PC-3 (cell line): ENCODE data around the gene SUZ12. TPM values are rescaled to one million over a fixed set of nuclear protein-coding genes. Genes with fewer than 3 reads are reported as not detected.
"Not testable (repeated sequence)": the region's sequence is repeated elsewhere in the genome, so short reads cannot be mapped to it uniquely, and the experiment has no call there.

ENCODE experiments used
- ATAC-seq: fragments of 200-7000 bp; cut with Tn5 transposase; 2 replicates; pipeline ENCODE4 v1.9.1; 2020; ENCODE audit warnings: mild to moderate bottlenecking, moderate library complexity
- BruUV-seq: library from RNA; stranded (reverse); fragments of 400-500 nt; replicated peaks from 2 replicates; lab custom pipeline; 2021; lab: Mats Ljungman, UMichigan
- CTCF ChIA-PET: fragments of 300-600 bp; sonication (Branson Sonifier 250); formaldehyde crosslinking; loops from one replicate; lab custom pipeline; 2022; ENCODE audit warnings: antibody characterized with exemption; lab: Charles Lee
- POLR2A ChIA-PET: fragments of 300-600 bp; sonication (Branson Sonifier 250); formaldehyde crosslinking; loops from one replicate; lab custom pipeline; 2022; ENCODE audit warnings: antibody characterized with exemption; ENCODE audit not compliant: unreplicated experiment; lab: Charles Lee
- DNase-seq: peaks from one replicate; pipeline ENCODE4 v3.0.0-alpha.2; 2015
- H2AFZ ChIP-seq: fragments of 300-600 bp; sonication (generic); 2 replicates; pipeline ENCODE4 v1.6.0; 2016; ENCODE audit warnings: antibody characterized with exemption, low read length
- H3F3A ChIP-seq: fragments of 300-600 bp; sonication (generic); one replicate; pipeline ENCODE4 v1.6.0; 2017; ENCODE audit warnings: antibody characterized with exemption, low read length, control low read depth, mild to moderate bottlenecking; ENCODE audit not compliant: unreplicated experiment
- H3K27ac ChIP-seq: fragments of 300-600 bp; sonication (generic); 2 replicates; pipeline ENCODE4 v1.5.1; 2016; ENCODE audit warnings: mild to moderate bottlenecking, low read length
- H3K27me3 ChIP-seq: fragments of 300-600 bp; sonication (generic); 2 replicates; pipeline ENCODE4 v1.6.1; 2016; ENCODE audit warnings: low read length, mixed read lengths
- H3K36me3 ChIP-seq: fragments of 300-600 bp; sonication (generic); 2 replicates; pipeline ENCODE4 v1.6.1; 2016; ENCODE audit warnings: low read depth, mixed run types, low read length, mixed read lengths
- H3K4me1 ChIP-seq: fragments of 300-600 bp; sonication (generic); 2 replicates; pipeline ENCODE4 v1.5.1; 2016; ENCODE audit warnings: low read length; ENCODE audit not compliant: insufficient read depth
- H3K4me2 ChIP-seq: fragments of 300-600 bp; sonication (generic); 2 replicates; pipeline ENCODE4 v1.6.0; 2016; ENCODE audit warnings: low read length
- H3K4me3 ChIP-seq: fragments of 300-600 bp; sonication (generic); 2 replicates; pipeline ENCODE4 v1.5.1; 2016; ENCODE audit warnings: mild to moderate bottlenecking, low read length, mixed read lengths
- H3K79me2 ChIP-seq: fragments of 300-600 bp; sonication (generic); 2 replicates; pipeline ENCODE4 v1.6.1; 2017; ENCODE audit warnings: low read length, mixed read lengths
- H3K9ac ChIP-seq: fragments of 300-600 bp; sonication (generic); 2 replicates; pipeline ENCODE4 v1.6.0; 2016; ENCODE audit warnings: mild to moderate bottlenecking, low read length
- H3K9me2 ChIP-seq: fragments of 300-600 bp; sonication (generic); replicated peaks from 2 replicates; pipeline ENCODE4 v1.6.1; 2016; ENCODE audit warnings: mixed run types, low read length, mixed read lengths
- H3K9me3 ChIP-seq: fragments of 300-600 bp; sonication (generic); 2 replicates; pipeline ENCODE4 v1.6.1; 2016; ENCODE audit warnings: low read length, mixed read lengths
- H4K20me1 ChIP-seq: fragments of 300-600 bp; sonication (generic); 2 replicates; pipeline ENCODE4 v1.6.1; 2016; ENCODE audit warnings: low read length, mixed read lengths
- EZH2 ChIP-seq: fragments of 300-600 bp; sonication (generic); IDR thresholded peaks from one replicate; pipeline ENCODE4 v1.6.1; 2017; ENCODE audit warnings: antibody characterized with exemption, mild to moderate bottlenecking, low read length; ENCODE audit not compliant: unreplicated experiment
- EZH2phosphoT487 ChIP-seq: fragments of 300-600 bp; sonication (generic); IDR thresholded peaks from 2 replicates; pipeline ENCODE4 v1.6.1; 2018; ENCODE audit warnings: mild to moderate bottlenecking, antibody characterized with exemption, low read length, borderline replicate concordance
- intact Hi-C: fragments of 100-400 bp; cut with micrococcal nuclease; formaldehyde crosslinking; loops from 2 replicates; pipeline ENCODE4 v1.9.0; 2023
- total RNA-seq: library from RNA; depleted of rRNA; stranded (reverse); fragments of >200 nt; gene quantifications from 2 replicates; pipeline ENCODE4 v1.2.3, GENCODE V29; 2014
- TF ChIP-seq, protein P1 (sequence below): fragments of 300-600 bp; sonication (generic); conservative IDR thresholded peaks from 2 replicates; pipeline ENCODE4 v1.5.1; 2017; ENCODE audit warnings: antibody characterized with exemption, low read depth, mild to moderate bottlenecking, low read length

The SUZ12 gene
- total RNA-seq, 1 experiment from 2014 or later: 11.5 TPM

DNA sequence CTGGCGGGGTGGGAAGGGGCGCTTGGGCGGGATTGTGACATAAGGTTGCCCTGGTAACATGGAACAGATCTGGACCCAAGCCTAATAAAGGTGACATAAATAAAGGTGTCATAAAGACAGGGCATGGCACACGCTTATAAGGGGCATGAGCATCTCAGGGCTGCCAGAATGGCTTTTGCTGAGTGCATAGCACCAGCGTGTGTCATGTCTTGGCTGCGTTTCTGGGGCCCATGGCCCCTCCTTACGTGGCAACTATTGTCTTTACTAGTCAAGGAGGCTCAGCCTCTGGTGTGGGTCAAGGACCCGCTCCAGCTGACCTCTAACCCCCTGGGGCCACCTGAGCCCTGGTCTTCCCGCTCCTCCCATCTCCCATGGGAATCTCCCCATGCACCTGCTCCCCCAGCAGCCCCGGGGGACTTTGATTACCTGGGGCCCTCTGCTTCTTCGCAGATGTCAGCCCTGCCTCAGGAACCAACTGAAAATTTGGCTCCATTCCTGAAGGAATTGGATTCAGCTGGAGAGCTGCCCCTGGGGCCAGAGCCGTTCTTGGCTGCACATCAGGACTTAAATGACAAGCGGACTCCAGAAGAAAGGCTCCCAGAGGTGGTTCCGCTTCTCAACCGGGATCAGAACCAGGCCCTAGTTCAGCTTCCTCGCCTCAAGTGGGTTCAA lies 84.3 kb downstream of the SUZ12 start:
- H3K4me1 ChIP-seq: peaks cover 4% of the 10 kb centered on the region
- no peak for TF ChIP-seq EZH2phosphoT487
- TF ChIP-seq, protein P1, sequence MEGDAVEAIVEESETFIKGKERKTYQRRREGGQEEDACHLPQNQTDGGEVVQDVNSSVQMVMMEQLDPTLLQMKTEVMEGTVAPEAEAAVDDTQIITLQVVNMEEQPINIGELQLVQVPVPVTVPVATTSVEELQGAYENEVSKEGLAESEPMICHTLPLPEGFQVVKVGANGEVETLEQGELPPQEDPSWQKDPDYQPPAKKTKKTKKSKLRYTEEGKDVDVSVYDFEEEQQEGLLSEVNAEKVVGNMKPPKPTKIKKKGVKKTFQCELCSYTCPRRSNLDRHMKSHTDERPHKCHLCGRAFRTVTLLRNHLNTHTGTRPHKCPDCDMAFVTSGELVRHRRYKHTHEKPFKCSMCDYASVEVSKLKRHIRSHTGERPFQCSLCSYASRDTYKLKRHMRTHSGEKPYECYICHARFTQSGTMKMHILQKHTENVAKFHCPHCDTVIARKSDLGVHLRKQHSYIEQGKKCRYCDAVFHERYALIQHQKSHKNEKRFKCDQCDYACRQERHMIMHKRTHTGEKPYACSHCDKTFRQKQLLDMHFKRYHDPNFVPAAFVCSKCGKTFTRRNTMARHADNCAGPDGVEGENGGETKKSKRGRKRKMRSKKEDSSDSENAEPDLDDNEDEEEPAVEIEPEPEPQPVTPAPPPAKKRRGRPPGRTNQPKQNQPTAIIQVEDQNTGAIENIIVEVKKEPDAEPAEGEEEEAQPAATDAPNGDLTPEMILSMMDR: no peak
- intact Hi-C loops: no loop called here
- H3K27me3 ChIP-seq: no peaks in the 10 kb centered on the region
- no peak overlapping the region for H3K27ac ChIP-seq
- no peak for DNase-seq
- no peak for ATAC-seq
- H3F3A ChIP-seq: no peaks in the 10 kb centered on the region
- no TSS peak for BruUV-seq
- no peak overlapping the region for H3K4me3 ChIP-seq
- no peaks in the 10 kb centered on the region for H3K9me2 ChIP-seq
- H4K20me1 ChIP-seq: no peaks in the 10 kb centered on the region
- H3K4me2 ChIP-seq: no peak overlapping the region
- H3K9me3 ChIP-seq: no peaks in the 10 kb centered on the region
- H3K36me3 ChIP-seq: no peaks in the 10 kb centered on the region
- H3K79me2 ChIP-seq: peaks cover 13% of the 10 kb centered on the region
- no peak overlapping the region for H3K9ac ChIP-seq
- no peak overlapping the region for H2AFZ ChIP-seq
- CTCF ChIA-PET: no interaction called here
- POLR2A ChIA-PET: no interaction called here

DNA sequence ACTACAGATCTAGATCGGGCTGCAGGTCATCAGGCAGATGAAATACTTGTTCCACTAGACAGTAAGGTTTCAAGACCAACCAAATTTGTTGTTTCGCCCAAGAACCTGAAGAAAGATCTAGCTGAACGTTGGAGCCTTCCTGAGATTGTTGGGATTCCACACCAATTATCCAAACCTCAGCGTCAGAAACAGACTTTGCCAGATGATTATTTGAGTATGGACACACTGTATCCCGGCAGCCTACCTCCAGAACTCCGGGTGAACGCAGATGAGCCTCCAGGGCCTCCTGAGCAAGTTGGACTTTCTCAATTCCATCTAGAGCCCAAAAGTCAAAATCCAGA lies 84.8 kb downstream of the SUZ12 start:
- H3K4me3 ChIP-seq: no peak overlapping the region
- H3K79me2 ChIP-seq: peaks cover 8% of the 10 kb centered on the region; the same call in 1 of the 2 replicates
- H3K4me2 ChIP-seq: no peak overlapping the region
- no peak for DNase-seq
- intact Hi-C loops: no loop called here
- no peak overlapping the region for H3K9ac ChIP-seq
- no peak overlapping the region for H2AFZ ChIP-seq
- ChIA-PET POLR2A (no interaction called here), CTCF (no interaction called here)
- no peak for ATAC-seq
- no peaks in the 10 kb centered on the region for H3K27me3 ChIP-seq
- no peaks in the 10 kb centered on the region for H3F3A ChIP-seq
- no TSS peak for BruUV-seq
- no peaks in the 10 kb centered on the region; the same call in 1 of the 2 replicates for H3K4me1 ChIP-seq
- no peaks in the 10 kb centered on the region for H3K9me3 ChIP-seq
- no peak overlapping the region for H3K27ac ChIP-seq
- H3K36me3 ChIP-seq: no peaks in the 10 kb centered on the region
- no peaks in the 10 kb centered on the region for H4K20me1 ChIP-seq
- no peaks in the 10 kb centered on the region for H3K9me2 ChIP-seq
- TF ChIP-seq, protein P1: no peak
- TF ChIP-seq EZH2 (no peak), EZH2phosphoT487 (no peak)

DNA sequence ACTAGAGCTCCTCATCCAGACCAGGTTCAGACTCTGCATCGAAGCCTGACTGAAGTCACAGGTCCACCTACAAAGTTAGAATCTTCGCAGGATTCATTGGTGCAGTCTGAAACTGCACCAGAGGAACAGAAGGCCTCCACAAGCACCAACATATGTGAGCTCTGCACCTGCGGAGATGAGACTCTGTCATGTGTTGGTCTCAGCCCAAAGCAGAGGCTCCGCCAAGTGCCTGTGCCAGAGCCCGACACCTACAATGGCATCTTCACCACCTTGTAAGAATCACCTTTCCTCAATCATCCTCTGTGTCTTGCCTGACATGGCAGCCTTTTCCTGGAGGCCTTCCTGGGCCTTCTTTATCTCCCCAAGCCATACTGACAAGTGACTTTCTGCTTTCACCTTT lies 85.7 kb downstream of the SUZ12 start:
- POLR2A ChIA-PET, H3F3A ChIP-seq, H3K4me2 ChIP-seq, H3K27ac ChIP-seq, H3K4me3 ChIP-seq, H3K27me3 ChIP-seq, ATAC-seq, BruUV-seq, H3K9me3 ChIP-seq, CTCF ChIA-PET, H3K4me1 ChIP-seq, H3K36me3 ChIP-seq, intact Hi-C loops, H3K9ac ChIP-seq, H4K20me1 ChIP-seq, H3K9me2 ChIP-seq, DNase-seq, H2AFZ ChIP-seq, H3K79me2 ChIP-seq: not testable (repeated sequence)

DNA sequence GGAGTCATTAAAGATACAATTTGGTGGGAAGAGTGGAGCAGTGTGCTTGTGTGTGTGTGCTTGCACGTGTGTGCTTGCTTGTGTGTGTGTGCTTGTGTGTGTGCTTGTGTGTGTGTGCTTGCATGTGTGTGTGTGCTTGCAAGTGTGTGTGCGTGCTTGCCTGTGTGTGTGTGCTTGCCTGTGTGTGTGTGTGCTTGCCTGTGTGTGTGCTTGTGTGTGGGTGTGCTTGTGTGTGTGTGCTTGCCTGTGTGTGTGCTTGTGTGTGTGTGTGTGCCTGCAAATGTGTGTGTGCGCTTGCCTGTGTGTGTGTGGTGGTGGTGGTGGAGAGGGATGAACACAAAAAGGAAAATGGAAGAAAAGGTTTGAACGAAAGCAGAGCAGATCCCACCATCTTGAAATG lies 90.5 kb downstream of the SUZ12 start:
- H3K9me2 ChIP-seq, H3K9ac ChIP-seq, intact Hi-C loops, H3K27ac ChIP-seq, BruUV-seq, H3K4me2 ChIP-seq, DNase-seq, H4K20me1 ChIP-seq, H3F3A ChIP-seq, H2AFZ ChIP-seq, H3K4me1 ChIP-seq, H3K4me3 ChIP-seq, CTCF ChIA-PET, H3K9me3 ChIP-seq, H3K36me3 ChIP-seq, H3K79me2 ChIP-seq, H3K27me3 ChIP-seq, ATAC-seq, POLR2A ChIA-PET: not testable (repeated sequence)
